Glutamatergic neuron (in vitro differentiated cells): ENCODE data around the gene RBBP4. TPM values are rescaled to one million over a fixed set of nuclear protein-coding genes. Genes with fewer than 3 reads are reported as not detected.

Experiments used
- DNase-seq: peaks from one replicate; pipeline ENCODE4 v3.0.0; 2022
- H3K27ac Mint-ChIP-seq: one replicate; pipeline ENCODE4 v1.8.0; 2020; ENCODE audit warnings: mild to moderate bottlenecking, mixed read lengths, inconsistent platforms; ENCODE audit not compliant: unreplicated experiment
- H3K27me3 Mint-ChIP-seq: one replicate; pipeline ENCODE4 v1.8.0; 2020; ENCODE audit warnings: mild to moderate bottlenecking, moderate library complexity, mixed read lengths, inconsistent platforms; ENCODE audit not compliant: unreplicated experiment
- H3K36me3 Mint-ChIP-seq: one replicate; pipeline ENCODE4 v1.8.0; 2020; ENCODE audit warnings: mild to moderate bottlenecking, mixed read lengths, inconsistent platforms; ENCODE audit not compliant: unreplicated experiment
- H3K4me1 Mint-ChIP-seq: one replicate; pipeline ENCODE4 v1.8.0; 2020; ENCODE audit warnings: mild to moderate bottlenecking, low read depth, mixed read lengths, inconsistent platforms; ENCODE audit not compliant: unreplicated experiment
- H3K4me3 Mint-ChIP-seq: one replicate; pipeline ENCODE4 v1.8.0; 2020; ENCODE audit warnings: mild to moderate bottlenecking, mixed read lengths, inconsistent platforms; ENCODE audit not compliant: unreplicated experiment
- H3K9me3 Mint-ChIP-seq: one replicate; pipeline ENCODE4 v1.8.0; 2020; ENCODE audit warnings: mild to moderate bottlenecking, moderate library complexity, mixed read lengths, inconsistent platforms; ENCODE audit not compliant: unreplicated experiment
- CTCF ChIP-seq: fragments of 200-600 bp; sonication (generic); IDR thresholded peaks from one replicate; pipeline ENCODE4 v1.5.0; 2021; ENCODE audit not compliant: partially characterized antibody, unreplicated experiment
- total RNA-seq: library from RNA; stranded (reverse); fragmentation: NEBNext Ultra II Directional; extraction: Animal tissue kit (Norgen Biotek cat#: 25700); gene quantifications from one replicate; pipeline ENCODE4 v1.2.1, GENCODE V29; 2021; ENCODE audit not compliant: unreplicated experiment

Gene RBBP4
- total RNA-seq, 1 donor from 2014 or later: 332 TPM

- DNase-seq: no peak
- TF ChIP-seq CTCF: no peak
- peak overlapping the region; percentile 89 for H3K27ac Mint-ChIP-seq
- H3K4me1 Mint-ChIP-seq: peaks cover 25% of the 10 kb centered on the region
- no peaks in the 10 kb centered on the region for H3K36me3 Mint-ChIP-seq
- peaks cover 23% of the 10 kb centered on the region for H3K27me3 Mint-ChIP-seq
- H3K4me3 Mint-ChIP-seq: peak overlapping the region; percentile 12
- peaks cover 2% of the 10 kb centered on the region for H3K9me3 Mint-ChIP-seq
These were observed 78.4 kb downstream of the RBBP4 start for GRCh38 chr1:32729254-32730046.

GRCh38 chr1:32733582-32734321, 82.7 kb downstream of the RBBP4 start:
- Mint-ChIP-seq H3K9me3 (peaks cover 4% of the 10 kb centered on the region), H3K4me1 (peaks cover 21% of the 10 kb centered on the region), H3K27me3 (peaks cover 9% of the 10 kb centered on the region), H3K36me3 (no peaks in the 10 kb centered on the region), H3K27ac (peak overlapping the region; percentile 97), H3K4me3 (peak overlapping the region; percentile 74)
- DNase-seq: peak; percentile 81
- TF ChIP-seq CTCF: no peak

Other genes starting within 250 kb of the RBBP4 start
- 0.44 TPM for gene ZBTB8B, start 186.1 kb upstream of the RBBP4 start, total RNA-seq
- gene ZBTB8A, start 111.8 kb upstream of the RBBP4 start, total RNA-seq: 12.0 TPM
- 63.4 TPM for gene ZBTB8OS, start 658 bp upstream of the RBBP4 start, total RNA-seq
- gene SYNC, start 51.6 kb downstream of the RBBP4 start, total RNA-seq: 1.1 TPM
- 197 TPM for gene YARS1, start 166.2 kb downstream of the RBBP4 start, total RNA-seq
- 40.1 TPM for gene S100PBP, start 166.4 kb downstream of the RBBP4 start, total RNA-seq
- gene FNDC5, start 219.7 kb downstream of the RBBP4 start, total RNA-seq: 743 TPM
- gene HPCA, start 235.3 kb downstream of the RBBP4 start, total RNA-seq: 156 TPM